A549 treated with CORT108297 at 1 μM for 4 hours (cell line): Measurements from ENCODE around the gene TMEM91. TPM values are rescaled to one million over a fixed set of nuclear protein-coding genes. Genes with fewer than 3 reads are reported as not detected.

ENCODE experiments used
- total RNA-seq: library from RNA; stranded (reverse); fragments of 200-300 nt; extraction: Qiagen RNA extraction; gene quantifications from 5 replicates; pipeline ENCODE4 v1.2.3, GENCODE V29; 2022

Gene TMEM91
- total RNA-seq = 3.2 to 4.6 TPM (median 4.2 TPM) in 5 replicates

GRCh38 chr19:41376241-41376997, at the start of gene TMEM91:
TSS of gene TMEM91 (plus strand) at chr19:41376533. CDS start at chr19:41378310, 1,777 bp downstream.

DNA sequence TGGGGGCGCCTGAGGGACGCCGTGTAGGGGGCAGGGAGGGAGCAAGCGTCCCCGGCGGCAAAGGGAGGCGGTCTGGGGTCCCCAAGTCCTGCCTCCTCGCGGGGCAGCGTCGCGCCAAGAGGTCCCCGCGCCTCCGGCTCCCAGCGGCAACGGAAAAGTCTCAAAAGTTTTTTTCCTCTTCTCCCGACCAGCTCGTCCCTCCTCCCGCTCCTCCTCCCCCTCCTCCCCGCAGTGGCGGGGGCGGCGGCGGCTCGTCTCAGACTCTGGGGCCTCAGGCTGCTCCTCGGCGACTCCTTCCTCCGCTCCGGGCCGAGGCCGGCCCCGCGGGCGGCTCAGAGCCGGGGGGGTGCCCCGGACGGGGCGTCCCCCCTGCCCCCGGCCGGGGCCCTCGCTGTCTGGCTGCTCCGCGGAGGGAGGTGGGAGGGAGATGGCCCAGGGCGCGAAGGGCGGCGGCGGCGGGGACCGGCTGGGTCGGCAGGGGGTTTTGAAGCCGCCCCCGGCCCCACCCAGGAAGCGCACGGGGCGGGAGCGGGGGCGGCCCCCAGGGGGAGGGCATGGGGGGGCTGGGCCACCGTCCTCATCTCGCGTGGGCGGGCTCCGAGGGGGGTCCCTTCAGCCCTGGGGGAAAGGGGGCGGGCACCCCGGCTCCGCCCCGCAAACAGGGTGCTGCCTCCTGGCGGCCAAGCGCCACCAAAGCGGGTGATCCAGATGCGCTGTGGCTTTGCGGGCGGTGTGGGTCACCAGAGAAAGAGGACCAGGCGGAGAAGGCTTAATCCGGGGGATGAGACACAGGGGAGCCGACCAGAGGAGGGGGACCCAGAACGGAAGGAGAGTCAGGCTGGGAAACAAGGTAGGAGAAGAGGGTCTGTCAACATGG, 22.6 kb upstream of the TMEM91 start, which contains the start of gene TGFB1:
TSS of gene TGFB1 (minus strand) at position 457 of the 877 bp plus-strand sequence. CDS start 878 bp downstream, outside the sequence.

GRCh38 chr19:41363753-41364523, 12.4 kb upstream of the TMEM91 start, which contains the start of gene B9D2:
TSS of gene B9D2 (minus strand) at chr19:41364149. CDS start at chr19:41363519, 630 bp downstream.

DNA sequence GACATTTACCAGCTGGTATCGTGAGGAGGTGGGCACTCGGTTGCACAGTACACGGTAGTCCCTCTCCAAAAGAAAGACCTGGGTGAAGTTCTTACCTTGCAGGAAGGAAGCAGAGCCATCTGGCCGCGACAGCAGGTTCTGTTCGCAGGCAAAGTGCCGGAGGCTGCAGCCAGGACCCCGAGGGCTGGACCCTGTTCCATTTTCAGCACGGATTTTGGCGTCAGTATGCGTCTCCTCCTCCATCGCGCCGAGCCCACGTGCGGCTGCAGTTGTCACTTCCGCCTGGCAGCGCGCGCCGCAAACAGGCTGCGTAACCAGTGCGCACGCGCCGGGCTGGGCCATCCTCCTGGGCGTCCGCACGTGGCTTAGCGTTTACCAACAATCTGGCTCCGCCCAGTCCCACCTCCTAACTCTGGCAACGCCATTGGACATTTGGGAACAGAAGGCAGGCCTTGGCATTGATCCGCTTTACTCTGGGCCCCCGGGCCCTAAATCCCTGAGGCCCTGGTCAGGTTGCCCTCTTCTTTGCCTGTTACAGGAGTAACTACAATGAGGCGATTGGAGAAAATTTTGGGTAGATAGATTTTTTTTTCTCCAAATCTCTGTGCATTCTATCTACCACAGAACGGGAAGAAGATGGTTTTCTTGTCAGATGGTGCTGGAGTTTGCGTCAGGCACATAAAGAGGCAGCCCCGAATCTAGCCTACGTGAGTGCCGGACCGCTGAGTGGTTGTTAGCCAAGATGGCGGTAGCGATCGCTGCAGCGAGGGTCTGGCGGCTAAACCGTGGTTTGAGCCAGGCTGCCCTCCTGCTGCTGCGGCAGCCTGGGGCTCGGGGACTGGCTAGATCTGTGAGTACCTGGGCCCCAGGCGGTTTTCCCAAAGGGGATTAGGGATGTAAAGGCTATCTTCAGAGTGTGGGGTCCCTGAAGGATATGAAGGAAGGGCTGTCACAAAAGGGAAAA, 21.0 kb downstream of the TMEM91 start, which contains the start of the genes BCKDHA and EXOSC5:
TSS of gene BCKDHA (plus strand) at position 733 of the 964 bp plus-strand sequence. CDS start at position 743, 10 bp downstream.
TSS of gene EXOSC5 (minus strand) at position 274 of the 964 bp plus-strand sequence. CDS start at position 243, 31 bp downstream.

GRCh38 chr19:41426952-41427646, 50.8 kb downstream of the TMEM91 start, which contains the start of gene B3GNT8:
TSS of gene B3GNT8 (minus strand) at chr19:41427374. CDS start at chr19:41426778, 596 bp downstream.

Other genes with a start within 250 kb of the TMEM91 start
- 21.2 to 28.5 TPM (median 26.9 TPM) in 5 replicates for gene CYP2S1, start 183.3 kb upstream of the TMEM91 start, total RNA-seq
- 127 to 146 TPM (median 136 TPM) in 5 replicates for gene AXL, start 157.3 kb upstream of the TMEM91 start, total RNA-seq
- 284 to 314 TPM (median 312 TPM) in 5 replicates for gene HNRNPUL1, start 112.2 kb upstream of the TMEM91 start, total RNA-seq
- 34.0 to 47.5 TPM (median 42.6 TPM) in 5 replicates for gene CCDC97, start 66.4 kb upstream of the TMEM91 start, total RNA-seq
- gene TGFB1, start 22.6 kb upstream of the TMEM91 start, total RNA-seq = 126 to 159 TPM (median 154 TPM) in 5 replicates
- gene B9D2, start 12.4 kb upstream of the TMEM91 start, total RNA-seq = 25.1 to 33.2 TPM (median 32.2 TPM) in 5 replicates
- 75.7 to 110 TPM (median 102 TPM) in 5 replicates for gene EXOSC5, start 20.8 kb downstream of the TMEM91 start, total RNA-seq
- gene BCKDHA, start 21.3 kb downstream of the TMEM91 start, total RNA-seq = 38.6 to 50.6 TPM (median 45.6 TPM) in 5 replicates
- gene B3GNT8, start 50.8 kb downstream of the TMEM91 start, total RNA-seq = 0.05 to 0.21 TPM (median 0.10 TPM) in 4 of 5 replicates, not detected in the other
- gene DMAC2, start 63.4 kb downstream of the TMEM91 start, total RNA-seq = 104 to 118 TPM (median 106 TPM) in 5 replicates
- gene ERICH4, start 66.6 kb downstream of the TMEM91 start, total RNA-seq = 0.09 TPM in 1 of 5 replicates, not detected in the others
- gene CEACAM21, start 199.6 kb downstream of the TMEM91 start, total RNA-seq = not detected in 5 replicates